ENCODE measurements around the gene ACSS2.

ACSS2 gene

GRCh38 chr20:34876406-34877282 lies at the start of gene ACSS2:
Gene ACSS2, plus strand, starts transcription at chr20:34876612. Its CDS starts 34 bp downstream, at chr20:34876646.
- DNase-seq (ENCODE audit: low read depth, low spot score): no peak

- no peak for DNase-seq (ENCODE audit: low read depth, low spot score)
Observed at GRCh38 chr20:34829191-34829590, 47.2 kb upstream of the ACSS2 start.

- DNase-seq (ENCODE audit: low read depth, low spot score): no peak
Observed at GRCh38 chr20:34831936-34832335, 44.5 kb upstream of the ACSS2 start.

- no peak for DNase-seq (ENCODE audit: low read depth, low spot score)
Observed at GRCh38 chr20:34834459-34834893, 41.9 kb upstream of the ACSS2 start.

GRCh38 chr20:34842143-34842542 lies 34.3 kb upstream of the ACSS2 start:
- no peak for DNase-seq (ENCODE audit: low read depth, low spot score)

- no peak for DNase-seq (ENCODE audit: low read depth, low spot score)
Observed at GRCh38 chr20:34843421-34843820, 33.0 kb upstream of the ACSS2 start.

GRCh38 chr20:34848597-34848996 lies 27.8 kb upstream of the ACSS2 start:
- no peak for DNase-seq (ENCODE audit: low read depth, low spot score)

GRCh38 chr20:34849778-34850177 lies 26.6 kb upstream of the ACSS2 start:
- DNase-seq (ENCODE audit: low read depth, low spot score): no peak

GRCh38 chr20:34850969-34851368 lies 25.4 kb upstream of the ACSS2 start:
- no peak for DNase-seq (ENCODE audit: low read depth, low spot score)

- DNase-seq (ENCODE audit: low read depth, low spot score): no peak
Observed at GRCh38 chr20:34852298-34852697, 24.1 kb upstream of the ACSS2 start.

- no peak for DNase-seq (ENCODE audit: low read depth, low spot score)
Observed at GRCh38 chr20:34859367-34859766, 17.0 kb upstream of the ACSS2 start.

- no peak for DNase-seq (ENCODE audit: low read depth, low spot score)
Observed at GRCh38 chr20:34859826-34860545, 16.4 kb upstream of the ACSS2 start.

- DNase-seq (ENCODE audit: low read depth, low spot score): no peak
Observed at GRCh38 chr20:34861386-34862084, 14.9 kb upstream of the ACSS2 start.

- DNase-seq (ENCODE audit: low read depth, low spot score): no peak
Observed at GRCh38 chr20:34862724-34863123, 13.7 kb upstream of the ACSS2 start.

GRCh38 chr20:34863421-34863965 lies 12.9 kb upstream of the ACSS2 start:
- DNase-seq (ENCODE audit: low read depth, low spot score): no peak

- no peak for DNase-seq (ENCODE audit: low read depth, low spot score)
Observed at GRCh38 chr20:34864216-34864615, 12.2 kb upstream of the ACSS2 start.

GRCh38 chr20:34871320-34871926 lies 5.0 kb upstream of the ACSS2 start:
- DNase-seq (ENCODE audit: low read depth, low spot score): no peak

GRCh38 chr20:34871966-34872621 lies 4.3 kb upstream of the ACSS2 start:
- no peak for DNase-seq (ENCODE audit: low read depth, low spot score)

GRCh38 chr20:34872622-34873224 lies 3.7 kb upstream of the ACSS2 start, which contains the start of gene GGT7:
Gene GGT7, minus strand, starts transcription at chr20:34872856. Its CDS starts 41 bp downstream, at chr20:34872815.
- no peak for DNase-seq (ENCODE audit: low read depth, low spot score)

- no peak for DNase-seq (ENCODE audit: low read depth, low spot score)
Observed at GRCh38 chr20:34873583-34874093, 2.8 kb upstream of the ACSS2 start.

Data from brain pericyte (primary cell).